ENCODE data around the gene MFAP1. TPM values are rescaled to one million over a fixed set of nuclear protein-coding genes. Genes with fewer than 3 reads are reported as not detected.

The MFAP1 gene
- total RNA-seq, 1 experiment from 2014 or later = 27.6 TPM

Small RNA genes lying within 50 kb of the gene (small RNA-seq; reads per million reads assigned to genes)
- gene MIR1282 (0 reads per million in 2 experiments), gene RF00019 (0 reads per million in 2 experiments)

Other genes starting within 250 kb of the MFAP1 start
- 13.7 and 14.8 TPM in 2 replicates for gene PPIP5K1, start 234.5 kb downstream of the MFAP1 start, total RNA-seq (2014; rRNA removed; shearing (Covaris generic))
- gene CKMT1B, start 230.7 kb downstream of the MFAP1 start, total RNA-seq (2014; rRNA removed; shearing (Covaris generic)) = 55.2 and 55.6 TPM in 2 replicates
- gene STRC, start 205.9 kb downstream of the MFAP1 start, total RNA-seq (2014; rRNA removed; shearing (Covaris generic)) = 0.08 and 0.27 TPM in 2 replicates
- gene CATSPER2, start 175.8 kb downstream of the MFAP1 start, total RNA-seq (2014; rRNA removed; shearing (Covaris generic)) = 0.50 and 0.53 TPM in 2 replicates
- 18.5 and 25.8 TPM in 2 replicates for gene CKMT1A, start 130.8 kb downstream of the MFAP1 start, total RNA-seq (2014; rRNA removed; shearing (Covaris generic))
- gene PDIA3, start 78.3 kb downstream of the MFAP1 start, total RNA-seq (2014; rRNA removed; shearing (Covaris generic)) = 431 and 498 TPM in 2 replicates
- 0.61 and 0.69 TPM in 2 replicates for gene ELL3, start 47.7 kb downstream of the MFAP1 start, total RNA-seq (2014; rRNA removed; shearing (Covaris generic))
- gene SERF2, start 32.4 kb downstream of the MFAP1 start, total RNA-seq (2014; rRNA removed; shearing (Covaris generic)) = 630 and 662 TPM in 2 replicates
- not detected in 2 replicates for gene SERINC4, start 24.5 kb downstream of the MFAP1 start, total RNA-seq (2014; rRNA removed; shearing (Covaris generic))
- 4.3 and 4.8 TPM in 2 replicates for gene HYPK, start 24.1 kb downstream of the MFAP1 start, total RNA-seq (2014; rRNA removed; shearing (Covaris generic))
- gene WDR76, start 2.3 kb upstream of the MFAP1 start, total RNA-seq (2014; rRNA removed; shearing (Covaris generic)) = 18.0 and 18.7 TPM in 2 replicates